Keratinocyte (primary cell): Measurements from ENCODE around the gene HCAR2. TPM values are rescaled to one million over a fixed set of nuclear protein-coding genes. Genes with fewer than 3 reads are reported as not detected.

ENCODE experiments used
- DNase-seq: peaks from one replicate; pipeline ENCODE4 v3.0.0-alpha.2; 2011; ENCODE audit warnings: low read depth, missing footprints, low spot score
- FAIRE-seq: peaks from 2 replicates; lab custom pipeline; 2011; peaks lifted over from hg19 to GRCh38; lab: Jason Lieb, UNC
- H2AFZ ChIP-seq: 2 replicates; pipeline ENCODE4 v1.6.0; 2012; ENCODE audit warnings: low read length, control low read depth, inconsistent platforms; ENCODE audit not compliant: control insufficient read depth
- H3K27ac ChIP-seq: 2 replicates; pipeline ENCODE4 v1.5.1; 2011; ENCODE audit warnings: low read length; ENCODE audit not compliant: control insufficient read depth, insufficient read depth
- H3K27me3 ChIP-seq: 3 replicates; pipeline ENCODE4 v1.6.0; 2011; ENCODE audit warnings: low read length; ENCODE audit not compliant: control insufficient read depth, insufficient read depth; ENCODE audit errors: extremely low read depth
- H3K36me3 ChIP-seq, 2 experiments: 2 replicates in 1 of 2; 3 replicates in 1 of 2; pipeline ENCODE4 v1.5.1; 2011; ENCODE audit warnings: low read length in 2 of 2, mild to moderate bottlenecking in 1 of 2; ENCODE audit not compliant: control insufficient read depth in 2 of 2, insufficient read depth in 2 of 2; ENCODE audit errors: extremely low read depth in 1 of 2
- H3K4me1 ChIP-seq: 3 replicates; pipeline ENCODE4 v1.5.1; 2011; ENCODE audit warnings: low read length; ENCODE audit not compliant: control insufficient read depth, insufficient read depth; ENCODE audit errors: extremely low read depth
- H3K4me2 ChIP-seq: 3 replicates; pipeline ENCODE4 v1.6.0; 2011; ENCODE audit warnings: low read depth, low read length; ENCODE audit not compliant: control insufficient read depth, insufficient read depth; ENCODE audit errors: extremely low read depth
- H3K4me3 ChIP-seq, 3 experiments: fragments of 200-600 bp in 1 of 3; sonication (generic) in 1 of 3; 2 replicates in 2 of 3; 3 replicates in 1 of 3; pipeline ENCODE4 v1.5.1; 2011 to 2016; ENCODE audit warnings: low read length in 3 of 3, mild to moderate bottlenecking in 3 of 3, control low read depth in 2 of 3, inconsistent platforms in 1 of 3, low read depth in 1 of 3, mixed read lengths in 1 of 3, mixed run types in 1 of 3, moderate library complexity in 1 of 3; ENCODE audit not compliant: control insufficient read depth in 2 of 3, insufficient read depth in 2 of 3; ENCODE audit errors: extremely low read depth in 1 of 3
- H3K79me2 ChIP-seq: 2 replicates; pipeline ENCODE4 v1.6.0; 2012; ENCODE audit warnings: low read length; ENCODE audit not compliant: control insufficient read depth, insufficient read depth
- H3K9ac ChIP-seq: 3 replicates; pipeline ENCODE4 v1.6.0; 2011; ENCODE audit warnings: low read length; ENCODE audit not compliant: control insufficient read depth, insufficient read depth; ENCODE audit errors: extremely low read depth
- H3K9me1 ChIP-seq: 3 replicates; pipeline ENCODE4 v1.6.0; 2011; ENCODE audit warnings: low read length; ENCODE audit not compliant: control insufficient read depth, insufficient read depth; ENCODE audit errors: extremely low read depth
- H3K9me3 ChIP-seq: 2 replicates; pipeline ENCODE4 v1.5.1; 2012; ENCODE audit warnings: low read depth, low read length; ENCODE audit not compliant: control insufficient read depth
- H4K20me1 ChIP-seq: 3 replicates; pipeline ENCODE4 v1.6.0; 2011; ENCODE audit warnings: low read length; ENCODE audit not compliant: control insufficient read depth, insufficient read depth; ENCODE audit errors: extremely low read depth
- CTCF ChIP-seq, 3 experiments: IDR thresholded peaks in 1 of 3; conservative IDR thresholded peaks in 1 of 3; optimal IDR thresholded peaks in 1 of 3; 2 replicates in 2 of 3; 3 replicates in 1 of 3; pipeline versions ENCODE3 to v1.5.1; 2011; ENCODE audit warnings: low read length in 3 of 3, mild to moderate bottlenecking in 3 of 3, moderate library complexity in 2 of 3, control low read depth in 1 of 3, inconsistent platforms in 1 of 3; ENCODE audit not compliant: insufficient read depth in 2 of 3; ENCODE audit errors: extremely low read depth in 1 of 3
- EZH2 ChIP-seq: IDR thresholded peaks from one replicate; pipeline ENCODE4 v1.6.1; 2012; ENCODE audit warnings: inconsistent platforms, mild to moderate bottlenecking, low read length, moderate library complexity
- dilution Hi-C: fragments of 300-500 bp; cut with MboI; formaldehyde crosslinking; loops from one replicate; pipeline ENCODE4 v1.7.0; 2020; ENCODE audit warnings: low sequenced_read_pairs; ENCODE audit not compliant: extremely low pct_ligation_motif_present
- polyA plus RNA-seq, 5 experiments: library from polyadenylated mRNA; depleted of rRNA in 3 of 5; stranded (reverse) in 3 of 5; stranded (forward) in 1 of 5; unstranded in 1 of 5; fragments of >200 nt; gene quantifications; 1 replicate in 1 of 5; 2 replicates in 3 of 5; 3 replicates in 1 of 5; pipeline versions ENCODE4 v1.2.1 to v1.2.3, GENCODE V29; 2011 to 2012; ENCODE audit warnings: missing spikeins in 2 of 5, low read depth in 1 of 5, low replicate concordance in 1 of 5

The HCAR2 gene
- polyA plus RNA-seq, 1 donor (not counting 4 experiments of a cell fraction or from before 2014, with no cell fraction given), result 18.3 TPM

GRCh38 chr12:122665349-122665748 is 37.8 kb downstream of the HCAR2 start:
- TF ChIP-seq CTCF (optimal IDR thresholded peaks at IDR 0.05 in 1 of 3, IDR thresholded peaks at IDR 0.05 in 1 of 3, conservative IDR thresholded peaks at IDR 0.05 in 1 of 3; ENCODE audit: extremely low read depth in 1 of 3, insufficient read depth in 2 of 3, low read length in 3 of 3) (no peak), EZH2 (no peak)
- FAIRE-seq, result no peak

GRCh38 chr12:122661938-122662337 is 41.2 kb downstream of the HCAR2 start:
- H3K36me3 ChIP-seq, result no peaks in the 10 kb centered on the region
- no peak overlapping the region for H3K4me3 ChIP-seq
- no peaks in the 10 kb centered on the region for H3K79me2 ChIP-seq
- no peaks in the 10 kb centered on the region for H3K9me1 ChIP-seq
- no peaks in the 10 kb centered on the region for H3K27me3 ChIP-seq
- H3K27ac ChIP-seq, result no peak overlapping the region
- H3K4me2 ChIP-seq, result no peak overlapping the region
- H3K9ac ChIP-seq, result no peak overlapping the region
- no peaks in the 10 kb centered on the region for H4K20me1 ChIP-seq
- dilution Hi-C loops, result no loop called here
- TF ChIP-seq CTCF (optimal IDR thresholded peaks at IDR 0.05 in 1 of 3, IDR thresholded peaks at IDR 0.05 in 1 of 3, conservative IDR thresholded peaks at IDR 0.05 in 1 of 3; ENCODE audit: extremely low read depth in 1 of 3, insufficient read depth in 2 of 3, low read length in 3 of 3), result no peak
- no peak for TF ChIP-seq EZH2
- no peak for DNase-seq
- H2AFZ ChIP-seq, result no peak overlapping the region
- no peak for FAIRE-seq
- no peaks in the 10 kb centered on the region for H3K9me3 ChIP-seq
- H3K4me1 ChIP-seq, result no peaks in the 10 kb centered on the region

More at GRCh38 chr12:122665349-122665748, 37.8 kb downstream of the HCAR2 start:
- H4K20me1 ChIP-seq, result no peaks in the 10 kb centered on the region
- dilution Hi-C loops, result no loop called here
- H3K27me3 ChIP-seq, result no peaks in the 10 kb centered on the region
- H3K4me1 ChIP-seq, result no peaks in the 10 kb centered on the region
- no peaks in the 10 kb centered on the region for H3K79me2 ChIP-seq
- H3K36me3 ChIP-seq, result no peaks in the 10 kb centered on the region
- no peak overlapping the region for H3K9ac ChIP-seq
- no peaks in the 10 kb centered on the region for H3K9me1 ChIP-seq
- H3K4me2 ChIP-seq, result no peak overlapping the region
- DNase-seq, result no peak
- no peak overlapping the region for H3K27ac ChIP-seq
- H3K9me3 ChIP-seq, result no peaks in the 10 kb centered on the region
- H2AFZ ChIP-seq, result no peak overlapping the region
- no peak overlapping the region for H3K4me3 ChIP-seq
